ENCODE data around the gene TFCP2L1.

The TFCP2L1 gene

DNA sequence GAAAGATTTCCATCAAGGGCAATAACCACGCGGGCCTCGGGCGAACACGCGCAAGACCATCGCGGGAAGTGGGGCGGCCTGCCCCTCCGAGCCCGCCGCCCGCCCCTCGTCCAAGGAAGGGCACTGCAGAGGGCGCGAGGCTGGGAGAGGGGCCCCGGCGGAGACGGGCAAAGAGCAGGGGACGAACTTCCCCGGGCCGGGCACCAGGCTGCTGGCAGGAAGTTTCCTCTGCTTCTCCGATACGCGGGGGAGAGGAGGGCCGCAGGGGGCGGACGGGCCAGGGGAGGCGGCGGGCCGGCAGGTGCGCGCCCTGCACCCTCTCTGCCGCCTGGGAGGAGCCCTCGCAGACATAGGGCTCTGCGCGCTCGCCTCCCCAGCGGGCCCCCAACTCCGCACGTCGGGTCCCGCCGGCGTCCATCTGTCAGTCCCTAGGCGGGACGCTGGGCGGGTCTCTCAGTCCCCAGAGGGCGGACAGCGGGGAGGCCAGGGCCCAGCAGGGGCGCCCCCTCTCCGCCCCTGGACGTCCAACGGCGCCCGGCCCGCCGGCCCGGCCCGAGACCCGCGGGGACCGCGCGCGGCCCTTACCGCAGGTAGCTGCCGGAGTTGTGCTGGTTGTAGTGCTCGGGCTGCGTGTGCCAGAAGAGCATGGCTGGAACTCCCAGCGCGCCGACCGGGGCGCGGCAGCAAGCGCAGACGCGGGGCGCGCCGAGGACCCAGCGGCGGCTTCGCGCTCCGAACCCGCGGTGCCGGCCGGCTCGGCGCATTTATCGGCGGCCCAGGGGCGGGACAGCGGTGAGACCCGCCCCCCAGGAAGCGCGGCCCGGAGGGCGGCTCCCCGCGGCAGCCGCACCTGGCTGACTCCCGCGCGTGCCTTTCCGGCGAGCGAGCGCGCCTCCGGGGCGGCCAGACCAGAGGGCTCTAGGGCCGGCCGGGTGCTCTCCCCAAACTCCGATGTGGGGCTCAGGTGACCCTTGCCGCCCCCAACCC lies at the start of gene TFCP2L1 (continued):
- TF ChIP-seq, protein P1, sequence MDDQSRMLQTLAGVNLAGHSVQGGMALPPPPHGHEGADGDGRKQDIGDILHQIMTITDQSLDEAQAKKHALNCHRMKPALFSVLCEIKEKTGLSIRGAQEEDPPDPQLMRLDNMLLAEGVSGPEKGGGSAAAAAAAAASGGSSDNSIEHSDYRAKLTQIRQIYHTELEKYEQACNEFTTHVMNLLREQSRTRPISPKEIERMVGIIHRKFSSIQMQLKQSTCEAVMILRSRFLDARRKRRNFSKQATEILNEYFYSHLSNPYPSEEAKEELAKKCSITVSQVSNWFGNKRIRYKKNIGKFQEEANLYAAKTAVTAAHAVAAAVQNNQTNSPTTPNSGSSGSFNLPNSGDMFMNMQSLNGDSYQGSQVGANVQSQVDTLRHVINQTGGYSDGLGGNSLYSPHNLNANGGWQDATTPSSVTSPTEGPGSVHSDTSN (CRISPR knock-in tag; IDR thresholded peaks at IDR 0.05): no peak
- no peak for TF ChIP-seq ZNF133 (tag by site-specific recombination; IDR thresholded peaks at IDR 0.05)
- no peak for TF ChIP-seq ZNF777 (tag by site-specific recombination; IDR thresholded peaks at IDR 0.05; ENCODE audit: borderline replicate concordance)
- no peak for TF ChIP-seq ZNF266 (tag by site-specific recombination; IDR thresholded peaks at IDR 0.05; ENCODE audit: low read depth)
- no peak for TF ChIP-seq ZBTB7A (tag by site-specific recombination; IDR thresholded peaks at IDR 0.05; ENCODE audit: low read depth)
- TF ChIP-seq ZNF121 (tag by site-specific recombination; IDR thresholded peaks at IDR 0.05): no peak

- CTCF ChIA-PET: interaction anchor here (0.5 to 1.5 kb wide), 6 partner anchors 22 to 239 kb away, joined by 3 to 8 read pairs (median 3); no protein-coding TSS in a partner anchor
- no peaks in the 10 kb centered on the region for H3K9me3 ChIP-seq (ENCODE audit: control insufficient read depth, insufficient read depth, low read depth, low read length)
- no peak overlapping the region for H3K4me3 ChIP-seq (ENCODE audit: low read depth, low read length)
- POLR2A ChIA-PET: no interaction called here
- TF ChIP-seq ZNF302 (tag by site-specific recombination; IDR thresholded peaks at IDR 0.05; ENCODE audit: low read depth): no peak
- TF ChIP-seq, protein P2, sequence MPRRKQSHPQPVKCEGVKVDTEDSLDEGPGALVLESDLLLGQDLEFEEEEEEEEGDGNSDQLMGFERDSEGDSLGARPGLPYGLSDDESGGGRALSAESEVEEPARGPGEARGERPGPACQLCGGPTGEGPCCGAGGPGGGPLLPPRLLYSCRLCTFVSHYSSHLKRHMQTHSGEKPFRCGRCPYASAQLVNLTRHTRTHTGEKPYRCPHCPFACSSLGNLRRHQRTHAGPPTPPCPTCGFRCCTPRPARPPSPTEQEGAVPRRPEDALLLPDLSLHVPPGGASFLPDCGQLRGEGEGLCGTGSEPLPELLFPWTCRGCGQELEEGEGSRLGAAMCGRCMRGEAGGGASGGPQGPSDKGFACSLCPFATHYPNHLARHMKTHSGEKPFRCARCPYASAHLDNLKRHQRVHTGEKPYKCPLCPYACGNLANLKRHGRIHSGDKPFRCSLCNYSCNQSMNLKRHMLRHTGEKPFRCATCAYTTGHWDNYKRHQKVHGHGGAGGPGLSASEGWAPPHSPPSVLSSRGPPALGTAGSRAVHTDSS (tag by site-specific recombination; IDR thresholded peaks at IDR 0.05): no peak
- TF ChIP-seq ZNF610 (tag by site-specific recombination; IDR thresholded peaks at IDR 0.05; ENCODE audit: borderline replicate concordance): no peak
- TF ChIP-seq, protein P3, sequence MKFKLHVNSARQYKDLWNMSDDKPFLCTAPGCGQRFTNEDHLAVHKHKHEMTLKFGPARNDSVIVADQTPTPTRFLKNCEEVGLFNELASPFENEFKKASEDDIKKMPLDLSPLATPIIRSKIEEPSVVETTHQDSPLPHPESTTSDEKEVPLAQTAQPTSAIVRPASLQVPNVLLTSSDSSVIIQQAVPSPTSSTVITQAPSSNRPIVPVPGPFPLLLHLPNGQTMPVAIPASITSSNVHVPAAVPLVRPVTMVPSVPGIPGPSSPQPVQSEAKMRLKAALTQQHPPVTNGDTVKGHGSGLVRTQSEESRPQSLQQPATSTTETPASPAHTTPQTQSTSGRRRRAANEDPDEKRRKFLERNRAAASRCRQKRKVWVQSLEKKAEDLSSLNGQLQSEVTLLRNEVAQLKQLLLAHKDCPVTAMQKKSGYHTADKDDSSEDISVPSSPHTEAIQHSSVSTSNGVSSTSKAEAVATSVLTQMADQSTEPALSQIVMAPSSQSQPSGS (tag by site-specific recombination; IDR thresholded peaks at IDR 0.05; ENCODE audit: low read depth): no peak
- no peak for TF ChIP-seq ZNF510 (tag by site-specific recombination; IDR thresholded peaks at IDR 0.05; ENCODE audit: insufficient replicate concordance)
- TF ChIP-seq, protein P4, sequence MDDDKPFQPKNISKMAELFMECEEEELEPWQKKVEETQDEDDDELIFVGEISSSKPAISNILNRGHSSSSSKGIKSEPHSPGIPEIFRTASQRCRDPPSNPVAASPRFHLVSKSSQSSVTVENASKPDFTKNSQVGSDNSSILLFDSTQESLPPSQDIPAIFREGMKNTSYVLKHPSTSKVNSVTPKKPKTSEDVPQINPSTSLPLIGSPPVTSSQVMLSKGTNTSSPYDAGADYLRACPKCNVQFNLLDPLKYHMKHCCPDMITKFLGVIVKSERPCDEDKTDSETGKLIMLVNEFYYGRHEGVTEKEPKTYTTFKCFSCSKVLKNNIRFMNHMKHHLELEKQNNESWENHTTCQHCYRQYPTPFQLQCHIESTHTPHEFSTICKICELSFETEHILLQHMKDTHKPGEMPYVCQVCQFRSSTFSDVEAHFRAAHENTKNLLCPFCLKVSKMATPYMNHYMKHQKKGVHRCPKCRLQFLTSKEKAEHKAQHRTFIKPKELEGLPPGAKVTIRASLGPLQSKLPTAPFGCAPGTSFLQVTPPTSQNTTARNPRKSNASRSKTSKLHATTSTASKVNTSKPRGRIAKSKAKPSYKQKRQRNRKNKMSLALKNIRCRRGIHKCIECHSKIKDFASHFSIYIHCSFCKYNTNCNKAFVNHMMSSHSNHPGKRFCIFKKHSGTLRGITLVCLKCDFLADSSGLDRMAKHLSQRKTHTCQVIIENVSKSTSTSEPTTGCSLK (tag by site-specific recombination; IDR thresholded peaks at IDR 0.05): no peak
- no peak for TF ChIP-seq ZNF341 (tag by site-specific recombination; IDR thresholded peaks at IDR 0.05; ENCODE audit: low read depth)
- no peak for TF ChIP-seq ZNF223 (tag by site-specific recombination; IDR thresholded peaks at IDR 0.05)
- no peak for TF ChIP-seq ZNF76 (tag by site-specific recombination; IDR thresholded peaks at IDR 0.05; ENCODE audit: borderline replicate concordance, low read depth)
- TF ChIP-seq ZNF670 (tag by site-specific recombination; IDR thresholded peaks at IDR 0.05; ENCODE audit: low read depth): no peak
- no peak for TF ChIP-seq SP3 (tag by site-specific recombination; IDR thresholded peaks at IDR 0.05)
- no peak for TF ChIP-seq ZNF596 (tag by site-specific recombination; IDR thresholded peaks at IDR 0.05)
- TF ChIP-seq ZNF426 (tag by site-specific recombination; IDR thresholded peaks at IDR 0.05): no peak
- no peak for TF ChIP-seq ZFP69B (tag by site-specific recombination; IDR thresholded peaks at IDR 0.05)
- no peak overlapping the region for H3K27ac ChIP-seq (ENCODE audit: extremely low read depth, low read depth, low read length)
- peaks cover 1 to 10% of the 10 kb centered on the region in 2 experiments; a peak in 2 of 3 replicates for H3K36me3 ChIP-seq (ENCODE audit: control insufficient read depth in 2 of 2, insufficient read depth in 1 of 2, low read length in 2 of 2)
- H3K4me1 ChIP-seq (ENCODE audit: control insufficient read depth, insufficient read depth, low read length): no peaks in the 10 kb centered on the region
These were observed 49.0 kb upstream of the TFCP2L1 start for GRCh38 chr2:121333834-121334558.
